SKM-1 treated with dmso at 0.1 percent for 144 hours (cell line): ENCODE measurements around the gene RBM4.
"Not testable (repeated sequence)": the region's sequence is repeated elsewhere in the genome, so short reads cannot be mapped to it uniquely, and the experiment has no call there.

Experiments used
- DNase-seq: peaks from one replicate; lab custom pipeline; 2025; ENCODE audit not compliant: unreplicated experiment; lab: John Stamatoyannopoulos, UW

RBM4 gene

DNA sequence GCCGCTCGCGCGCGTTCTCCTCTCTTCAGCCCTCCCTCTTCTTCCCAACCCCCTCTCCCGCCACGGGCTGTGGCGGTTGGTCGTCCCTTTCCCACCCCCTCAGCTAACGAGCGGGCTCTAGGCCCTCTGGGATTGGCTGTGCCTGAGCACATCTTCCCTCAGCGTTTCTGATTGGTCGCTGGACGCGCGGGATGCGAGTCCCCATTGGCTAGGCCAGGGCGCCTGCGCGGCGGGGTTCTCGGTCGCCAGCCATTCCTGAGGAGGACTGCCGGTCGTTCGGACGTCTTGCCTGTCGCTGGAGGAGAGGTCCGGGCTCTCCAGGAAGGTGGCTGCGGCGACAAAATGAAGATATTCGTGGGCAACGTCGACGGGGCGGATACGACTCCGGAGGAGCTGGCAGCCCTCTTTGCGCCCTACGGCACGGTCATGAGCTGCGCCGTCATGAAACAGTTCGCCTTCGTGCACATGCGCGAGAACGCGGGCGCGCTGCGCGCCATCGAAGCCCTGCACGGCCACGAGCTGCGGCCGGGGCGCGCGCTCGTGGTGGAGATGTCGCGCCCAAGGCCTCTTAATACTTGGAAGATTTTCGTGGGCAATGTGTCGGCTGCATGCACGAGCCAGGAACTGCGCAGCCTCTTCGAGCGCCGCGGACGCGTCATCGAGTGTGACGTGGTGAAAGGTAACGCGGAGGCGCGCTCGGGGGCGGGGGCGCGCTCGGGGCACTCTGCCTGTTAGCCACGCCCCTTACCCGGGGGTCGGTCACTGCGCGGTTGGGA lies 21.9 kb upstream of the RBM4 start, which contains the start of gene RBM14:
RBM14 (plus strand) TSS at position 252 of the 776 bp plus-strand sequence; CDS start at position 343, 91 bp downstream.
- DNase-seq: peak; percentile 98

DNA sequence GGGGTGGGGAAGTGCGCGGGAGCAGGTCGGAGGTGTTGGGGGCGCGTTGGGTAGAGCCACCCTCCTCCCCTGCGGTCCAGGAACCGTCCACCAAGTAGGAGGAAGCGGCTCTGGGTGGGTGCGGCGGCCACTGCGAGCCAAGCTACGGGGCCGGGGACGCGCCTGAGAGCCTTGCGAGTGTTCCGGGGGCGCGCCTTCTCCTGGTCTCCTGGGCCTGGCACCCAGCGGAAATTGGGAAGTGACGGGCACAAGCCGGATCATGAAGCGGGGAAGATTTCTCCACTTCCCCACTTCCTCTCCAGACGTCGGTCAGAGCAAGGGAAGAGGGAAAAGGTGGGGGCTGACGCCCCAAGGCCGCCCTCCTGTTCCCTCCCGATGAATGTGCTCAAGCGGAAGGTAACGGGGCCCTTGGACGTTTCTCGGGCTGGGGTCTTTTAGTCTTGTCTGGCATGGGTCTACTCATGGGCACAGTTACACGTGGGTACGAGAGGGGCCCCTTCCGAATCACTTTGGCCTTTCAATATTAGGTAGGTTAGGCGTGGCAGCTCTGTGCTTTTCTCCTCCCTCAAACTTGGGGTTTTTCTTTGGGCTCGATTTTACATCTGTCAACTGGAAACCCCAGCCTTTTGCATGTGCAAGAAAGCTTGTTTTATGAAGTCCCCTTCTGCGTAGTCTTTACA lies 21.2 kb upstream of the RBM4 start:
- peak; percentile 73 for DNase-seq

DNA sequence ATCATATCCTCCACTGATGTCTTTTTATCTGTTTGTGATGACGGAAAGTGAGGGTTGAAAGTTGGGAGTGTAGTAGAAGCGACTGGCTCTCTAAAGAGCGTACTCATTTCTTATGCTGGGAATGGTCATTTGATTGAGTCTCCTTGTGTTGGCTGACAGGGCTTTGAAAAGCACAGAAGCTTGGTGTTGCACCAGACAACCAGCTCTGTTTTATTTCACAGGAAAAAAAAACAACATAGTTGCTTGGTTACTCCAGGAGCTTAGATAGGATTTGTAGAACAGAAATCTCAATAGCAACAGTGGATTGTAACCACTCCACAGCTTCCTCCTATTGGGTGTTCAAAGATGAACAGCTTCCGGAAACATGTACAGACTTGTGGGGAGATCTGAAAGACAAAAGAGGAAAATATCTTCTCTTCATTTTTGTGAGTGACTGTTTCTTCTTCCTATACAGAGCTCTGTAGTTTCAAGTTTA lies 19.4 kb upstream of the RBM4 start:
- peak; percentile 22 for DNase-seq

DNA sequence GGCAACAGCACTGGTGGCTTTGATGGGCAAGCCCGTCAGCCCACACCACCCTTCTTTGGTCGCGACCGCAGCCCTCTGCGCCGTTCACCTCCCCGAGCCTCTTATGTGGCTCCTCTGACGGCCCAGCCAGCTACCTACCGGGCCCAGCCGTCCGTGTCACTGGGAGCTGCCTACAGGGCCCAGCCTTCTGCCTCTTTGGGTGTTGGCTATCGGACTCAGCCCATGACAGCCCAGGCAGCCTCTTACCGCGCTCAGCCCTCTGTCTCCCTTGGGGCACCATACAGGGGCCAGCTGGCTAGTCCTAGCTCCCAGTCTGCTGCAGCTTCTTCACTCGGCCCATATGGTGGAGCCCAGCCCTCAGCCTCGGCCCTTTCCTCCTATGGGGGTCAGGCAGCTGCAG lies 14.1 kb upstream of the RBM4 start:
- no peak for DNase-seq

DNA sequence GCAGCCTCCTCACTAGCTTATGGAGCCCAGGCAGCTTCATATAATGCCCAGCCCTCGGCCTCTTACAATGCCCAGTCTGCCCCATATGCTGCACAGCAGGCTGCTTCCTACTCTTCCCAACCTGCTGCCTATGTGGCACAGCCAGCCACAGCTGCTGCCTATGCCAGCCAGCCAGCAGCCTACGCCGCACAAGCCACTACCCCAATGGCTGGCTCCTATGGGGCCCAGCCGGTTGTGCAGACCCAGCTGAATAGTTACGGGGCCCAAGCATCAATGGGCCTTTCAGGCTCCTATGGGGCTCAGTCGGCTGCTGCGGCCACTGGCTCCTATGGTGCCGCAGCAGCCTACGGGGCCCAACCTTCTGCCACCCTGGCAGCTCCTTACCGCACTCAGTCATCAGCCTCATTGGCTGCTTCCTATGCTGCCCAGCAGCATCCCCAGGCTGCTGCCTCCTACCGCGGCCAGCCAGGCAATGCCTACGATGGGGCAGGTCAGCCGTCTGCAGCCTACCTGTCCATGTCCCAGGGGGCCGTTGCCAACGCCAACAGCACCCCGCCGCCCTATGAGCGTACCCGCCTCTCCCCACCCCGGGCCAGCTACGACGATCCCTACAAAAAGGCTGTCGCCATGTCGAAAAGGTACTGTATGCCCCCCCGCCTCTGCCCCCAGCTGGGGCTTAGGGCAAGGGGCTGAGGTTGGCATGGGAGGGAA lies 13.3 kb upstream of the RBM4 start:
- no peak for DNase-seq

DNA sequence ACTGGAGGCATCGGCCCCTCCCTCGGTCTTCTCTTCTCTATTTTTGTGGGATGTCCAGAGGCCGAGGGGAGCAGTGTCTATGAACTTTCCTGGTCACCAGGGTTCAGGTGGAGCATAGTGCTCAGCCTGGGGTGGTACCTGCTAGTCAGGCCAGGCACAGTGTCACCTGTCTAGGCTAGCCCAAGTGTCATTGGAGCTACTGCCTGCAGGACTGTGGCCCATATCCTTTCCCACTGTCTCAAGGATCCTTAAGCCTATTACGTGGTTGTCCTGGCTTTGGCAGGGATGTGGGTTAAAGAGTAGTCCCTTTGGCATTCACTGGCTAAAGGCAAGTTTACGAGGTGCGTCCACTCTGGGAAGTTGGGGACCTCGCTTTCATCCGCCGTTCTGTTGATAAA lies 12.8 kb upstream of the RBM4 start:
- DNase-seq: no peak

DNA sequence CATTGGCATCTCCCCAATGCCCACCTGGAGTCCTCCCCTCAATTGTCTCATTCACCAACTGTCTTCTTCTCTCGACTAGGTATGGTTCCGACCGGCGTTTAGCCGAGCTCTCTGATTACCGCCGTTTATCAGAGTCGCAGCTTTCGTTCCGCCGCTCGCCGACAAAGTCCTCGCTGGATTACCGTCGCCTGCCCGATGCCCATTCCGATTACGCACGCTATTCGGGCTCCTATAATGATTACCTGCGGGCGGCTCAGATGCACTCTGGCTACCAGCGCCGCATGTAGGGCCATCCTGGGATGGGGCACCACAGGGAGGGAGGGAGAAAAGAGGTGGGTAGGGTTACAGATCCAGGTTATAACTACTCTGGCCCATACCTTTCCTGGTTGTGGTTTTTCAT lies 12.1 kb upstream of the RBM4 start:
- DNase-seq: no peak

- DNase-seq: no peak
These were observed 11.6 kb upstream of the RBM4 start for GRCh38 chr11:66626926-66627325.

DNA sequence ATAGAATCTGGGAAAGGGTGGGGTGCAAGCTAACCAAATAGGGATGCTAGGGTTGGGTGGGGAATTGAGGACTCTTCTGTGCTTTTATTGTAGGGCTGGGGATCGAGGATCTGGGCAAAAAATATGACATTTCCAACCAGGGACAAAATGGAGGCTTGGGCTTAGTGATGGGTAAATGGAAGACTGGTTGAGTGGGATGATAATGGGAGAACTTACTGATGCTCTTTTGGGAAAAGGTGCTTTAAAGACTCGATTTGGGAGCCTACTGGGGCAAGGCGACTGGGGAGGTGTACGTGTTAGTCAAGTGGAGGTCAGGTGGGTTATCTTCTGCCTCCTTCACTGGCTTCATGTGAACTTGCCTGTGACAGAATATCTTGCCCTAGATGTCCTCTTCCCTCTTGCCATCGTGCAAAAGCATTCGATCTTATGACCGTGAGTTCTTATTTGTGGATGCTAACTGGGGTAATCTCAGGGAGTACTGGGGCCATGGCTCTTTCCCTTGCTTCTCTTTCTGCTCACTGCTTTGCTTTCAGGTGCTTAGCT lies 10.4 kb upstream of the RBM4 start:
- no peak for DNase-seq

- DNase-seq: no peak
These were observed 9.1 kb upstream of the RBM4 start for GRCh38 chr11:66629356-66629755.

DNA sequence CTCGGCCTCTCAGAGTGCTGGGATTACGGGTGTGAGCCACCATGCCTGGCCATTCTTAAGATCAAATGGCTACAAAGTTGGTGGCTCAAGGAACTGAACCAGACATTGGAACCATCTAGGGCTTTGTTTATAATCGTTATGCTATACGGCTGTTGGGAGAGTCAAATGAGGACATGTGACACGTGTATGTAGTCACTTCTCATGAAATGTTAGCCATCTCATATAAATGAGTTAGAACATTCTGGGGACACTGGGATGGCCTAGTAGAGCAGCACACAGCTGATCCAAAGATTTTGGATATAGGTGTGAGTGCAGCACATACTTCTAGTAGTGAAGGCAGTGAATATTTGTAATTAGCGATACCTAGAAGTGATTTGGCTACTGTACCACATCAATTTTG lies 6.6 kb upstream of the RBM4 start:
- DNase-seq: no peak

GRCh38 chr11:66632952-66633351 lies 5.6 kb upstream of the RBM4 start:
- DNase-seq: no peak

DNA sequence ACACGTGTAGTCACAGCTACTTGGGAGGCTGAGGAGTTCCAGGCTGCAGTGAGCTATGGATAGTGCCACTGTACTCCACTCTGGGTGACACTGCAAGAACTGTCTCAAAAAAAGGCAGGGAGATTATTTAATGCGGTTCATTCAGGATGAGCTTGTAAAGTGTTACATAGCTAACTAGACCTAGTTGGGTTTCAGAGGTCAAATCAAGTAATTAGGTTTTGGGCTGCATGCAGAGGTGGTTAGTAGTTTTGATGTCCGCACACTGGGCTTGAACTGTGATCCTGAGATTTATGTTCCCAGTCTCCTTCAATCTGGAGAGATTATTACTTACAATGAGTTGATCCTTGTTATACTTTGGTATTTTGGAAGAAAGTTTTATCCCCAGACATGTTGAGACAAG lies 2.1 kb upstream of the RBM4 start:
- no peak for DNase-seq

GRCh38 chr11:66637557-66638176 lies 836 bp upstream of the RBM4 start:
- DNase-seq: no peak

DNA sequence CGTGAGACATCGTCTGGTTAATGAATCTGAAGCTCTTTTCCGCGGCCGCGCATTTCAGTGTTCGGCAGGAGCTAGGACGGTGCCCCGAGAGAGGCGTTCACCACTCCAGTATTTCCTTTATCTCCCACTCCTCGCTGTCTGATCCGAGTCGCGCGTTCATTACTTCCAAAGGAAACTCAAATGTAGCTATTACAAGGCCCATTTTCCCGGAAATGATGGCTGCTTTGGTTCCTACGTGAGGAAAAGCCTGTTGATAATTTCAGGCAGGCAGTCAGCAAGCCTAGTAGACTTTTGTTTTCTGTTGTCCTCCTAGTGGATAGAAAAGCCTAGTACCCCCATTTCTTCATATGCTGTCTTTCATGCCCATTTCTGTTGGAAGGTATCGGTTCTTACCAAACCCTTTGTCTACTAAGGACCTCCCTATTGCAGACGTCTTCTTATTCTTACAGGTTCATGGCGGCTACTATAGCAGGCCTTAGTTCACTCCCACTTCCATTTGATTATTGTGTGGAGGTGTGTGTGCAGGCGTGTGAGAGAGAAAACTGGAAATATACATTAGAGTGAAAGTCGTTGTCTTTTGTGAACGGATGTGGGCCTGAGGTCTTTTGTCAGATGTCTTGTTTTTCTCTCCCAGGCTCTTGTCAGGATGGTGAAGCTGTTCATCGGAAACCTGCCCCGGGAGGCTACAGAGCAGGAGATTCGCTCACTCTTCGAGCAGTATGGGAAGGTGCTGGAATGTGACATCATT lies 737 bp downstream of the RBM4 start:
- no peak for DNase-seq

DNA sequence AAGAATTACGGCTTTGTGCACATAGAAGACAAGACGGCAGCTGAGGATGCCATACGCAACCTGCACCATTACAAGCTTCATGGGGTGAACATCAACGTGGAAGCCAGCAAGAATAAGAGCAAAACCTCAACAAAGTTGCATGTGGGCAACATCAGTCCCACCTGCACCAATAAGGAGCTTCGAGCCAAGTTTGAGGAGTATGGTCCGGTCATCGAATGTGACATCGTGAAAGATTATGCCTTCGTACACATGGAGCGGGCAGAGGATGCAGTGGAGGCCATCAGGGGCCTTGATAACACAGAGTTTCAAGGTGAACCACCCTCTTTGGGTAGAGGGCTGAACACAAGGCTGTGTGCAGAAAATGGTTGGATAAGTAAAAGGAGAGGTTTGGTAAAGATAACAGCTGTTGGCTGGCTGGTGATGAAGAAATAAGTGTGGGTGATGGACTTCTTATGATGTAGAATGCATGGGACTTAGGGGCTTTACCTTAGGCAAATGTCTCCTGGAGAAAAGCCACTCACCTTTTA lies 1.4 kb downstream of the RBM4 start:
- DNase-seq: not testable (repeated sequence)

GRCh38 chr11:66641834-66642233 lies 3.3 kb downstream of the RBM4 start:
- no peak for DNase-seq

- no peak for DNase-seq
These were observed 5.4 kb downstream of the RBM4 start for GRCh38 chr11:66643745-66644437.

DNA sequence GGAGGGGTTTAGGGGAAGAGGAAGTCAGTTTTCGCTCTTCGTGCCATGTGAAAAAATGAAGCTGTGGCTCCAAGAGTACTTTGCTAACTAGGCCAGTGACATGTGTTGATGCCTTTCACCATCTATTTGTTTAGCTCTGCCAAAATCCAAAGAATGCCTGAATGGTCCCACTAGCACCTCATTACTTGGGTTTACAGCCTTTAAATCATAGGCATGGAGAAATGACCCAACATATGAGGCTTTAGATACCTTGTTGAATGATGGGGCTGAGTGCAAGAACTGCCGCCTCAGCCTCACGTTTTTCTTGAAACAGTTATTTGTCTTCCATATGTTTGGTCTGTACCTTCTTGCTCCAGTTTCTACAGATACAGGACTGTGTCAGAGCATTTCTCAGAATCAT lies 8.3 kb downstream of the RBM4 start:
- no peak for DNase-seq

GRCh38 chr11:66649903-66650302 lies 11.4 kb downstream of the RBM4 start:
- DNase-seq: no peak
